Endothelial cell of umbilical vein (primary cell): Measurements from ENCODE around the gene NRDE2.

Experiments
- JUN ChIP-seq: IDR thresholded peaks from 2 replicates; pipeline ENCODE4 v1.6.1; 2011; ENCODE audit warnings: borderline replicate concordance, low read depth; ENCODE audit not compliant: insufficient read length, insufficient read depth
- MAX ChIP-seq: IDR thresholded peaks from 2 replicates; pipeline ENCODE4 v1.6.1; 2011; ENCODE audit not compliant: insufficient read depth, insufficient read length
- POLR2A ChIP-seq: IDR thresholded peaks from 2 replicates; pipeline ENCODE4 v1.6.1; 2012; ENCODE audit warnings: low read depth, mild to moderate bottlenecking, control low read depth, low read length
- POLR2AphosphoS5 ChIP-seq: IDR thresholded peaks from 2 replicates; pipeline ENCODE4 v1.6.1; 2012; ENCODE audit warnings: low read depth, mild to moderate bottlenecking, control low read depth, low read length, moderate library complexity; ENCODE audit not compliant: insufficient read depth
- TF ChIP-seq, protein P1 (sequence below), 2 donors: IDR thresholded peaks; 1 replicate in 1 of 2; 2 replicates in 1 of 2; pipeline ENCODE4 v1.5.1; 2011; ENCODE audit warnings: low read length in 2 of 2, mild to moderate bottlenecking in 2 of 2, moderate library complexity in 2 of 2, control low read depth in 1 of 2, inconsistent platforms in 1 of 2, low read depth in 1 of 2; ENCODE audit not compliant: insufficient read depth in 1 of 2; ENCODE audit errors: extremely low read depth in 1 of 2

DNA sequence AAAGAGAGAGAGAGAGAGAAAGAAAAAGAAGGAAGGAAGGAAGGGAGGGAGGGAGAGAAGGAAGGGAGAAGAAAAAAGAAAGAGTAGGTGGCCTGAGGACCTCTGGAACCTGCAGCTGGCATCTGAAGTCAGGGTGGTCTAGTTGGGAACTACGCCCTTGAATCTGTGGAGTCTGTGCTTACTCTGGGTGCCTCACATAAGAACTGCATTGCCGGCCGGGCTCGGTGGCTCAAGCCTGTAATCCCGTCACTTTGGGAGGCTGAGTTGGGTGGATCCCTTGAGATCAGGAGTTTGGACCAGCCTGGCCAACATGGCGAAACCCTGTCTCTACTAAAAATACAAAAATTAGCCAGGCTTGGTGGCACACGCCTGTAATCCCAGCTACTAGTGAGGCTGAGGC is 10.0 kb upstream of the NRDE2 start:
- TF ChIP-seq, protein P1, sequence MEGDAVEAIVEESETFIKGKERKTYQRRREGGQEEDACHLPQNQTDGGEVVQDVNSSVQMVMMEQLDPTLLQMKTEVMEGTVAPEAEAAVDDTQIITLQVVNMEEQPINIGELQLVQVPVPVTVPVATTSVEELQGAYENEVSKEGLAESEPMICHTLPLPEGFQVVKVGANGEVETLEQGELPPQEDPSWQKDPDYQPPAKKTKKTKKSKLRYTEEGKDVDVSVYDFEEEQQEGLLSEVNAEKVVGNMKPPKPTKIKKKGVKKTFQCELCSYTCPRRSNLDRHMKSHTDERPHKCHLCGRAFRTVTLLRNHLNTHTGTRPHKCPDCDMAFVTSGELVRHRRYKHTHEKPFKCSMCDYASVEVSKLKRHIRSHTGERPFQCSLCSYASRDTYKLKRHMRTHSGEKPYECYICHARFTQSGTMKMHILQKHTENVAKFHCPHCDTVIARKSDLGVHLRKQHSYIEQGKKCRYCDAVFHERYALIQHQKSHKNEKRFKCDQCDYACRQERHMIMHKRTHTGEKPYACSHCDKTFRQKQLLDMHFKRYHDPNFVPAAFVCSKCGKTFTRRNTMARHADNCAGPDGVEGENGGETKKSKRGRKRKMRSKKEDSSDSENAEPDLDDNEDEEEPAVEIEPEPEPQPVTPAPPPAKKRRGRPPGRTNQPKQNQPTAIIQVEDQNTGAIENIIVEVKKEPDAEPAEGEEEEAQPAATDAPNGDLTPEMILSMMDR (IDR thresholded peaks at IDR 0.05; ENCODE audit: extremely low read depth in 1 of 2, insufficient read depth in 1 of 2, low read depth in 1 of 2, low read length in 2 of 2) = no peak
- TF ChIP-seq POLR2A (no peak), MAX (no peak), POLR2AphosphoS5 (no peak), JUN (no peak)
